ENCODE results near the gene CTIF.

CTIF gene

GRCh38 chr18:48724939-48725338 lies 186.1 kb downstream of the CTIF start:
- H3K27ac ChIP-seq, result no peak overlapping the region
- no peak for TF ChIP-seq CTCF (IDR thresholded peaks at IDR 0.05)
- TF ChIP-seq ZFX (IDR thresholded peaks at IDR 0.05; ENCODE audit: borderline replicate concordance), result no peak

- TF ChIP-seq ZFX (IDR thresholded peaks at IDR 0.05; ENCODE audit: borderline replicate concordance) (no peak), CTCF (IDR thresholded peaks at IDR 0.05) (no peak)
- no peak overlapping the region for H3K27ac ChIP-seq
Measured at GRCh38 chr18:48725562-48725961, 186.7 kb downstream of the CTIF start.

GRCh38 chr18:48727681-48728080 lies 188.8 kb downstream of the CTIF start:
- no peak overlapping the region for H3K27ac ChIP-seq

GRCh38 chr18:48728204-48728833 lies 189.5 kb downstream of the CTIF start:
- TF ChIP-seq CTCF (IDR thresholded peaks at IDR 0.05) (no peak), ZFX (IDR thresholded peaks at IDR 0.05; ENCODE audit: borderline replicate concordance) (no peak)
- no peak overlapping the region for H3K27ac ChIP-seq

More at GRCh38 chr18:48727681-48728080, 188.8 kb downstream of the CTIF start:
- no peak for TF ChIP-seq CTCF (IDR thresholded peaks at IDR 0.05)
- TF ChIP-seq ZFX (IDR thresholded peaks at IDR 0.05; ENCODE audit: borderline replicate concordance), result no peak

- H3K27ac ChIP-seq, result no peak overlapping the region
- TF ChIP-seq ZFX (IDR thresholded peaks at IDR 0.05; ENCODE audit: borderline replicate concordance) (no peak), CTCF (IDR thresholded peaks at IDR 0.05) (no peak)
Measured at GRCh38 chr18:48729404-48729803, 190.6 kb downstream of the CTIF start.

GRCh38 chr18:48730010-48730409 lies 191.2 kb downstream of the CTIF start:
- no peak overlapping the region for H3K27ac ChIP-seq
- TF ChIP-seq CTCF (IDR thresholded peaks at IDR 0.05) (no peak), ZFX (IDR thresholded peaks at IDR 0.05; ENCODE audit: borderline replicate concordance) (no peak)

GRCh38 chr18:48732767-48733424 lies 194.1 kb downstream of the CTIF start:
- H3K27ac ChIP-seq, result no peak overlapping the region
- TF ChIP-seq ZFX (IDR thresholded peaks at IDR 0.05; ENCODE audit: borderline replicate concordance) (no peak), CTCF (IDR thresholded peaks at IDR 0.05) (no peak)

Measured in 22Rv1 (cell line).